ENCODE data around the gene GPR55. TPM values are rescaled to one million over a fixed set of nuclear protein-coding genes. Genes with fewer than 3 reads are reported as not detected.

GPR55 gene
- total RNA-seq, 1 donor from 2014 or later = not detected

- Histone ChIP-seq H3K4me3 (ENCODE audit: insufficient read depth, low read depth, low read length) (no peak overlapping the region), H3K79me2 (ENCODE audit: insufficient read depth, low read length) (peaks cover 3% of the 10 kb centered on the region), H3K9ac (ENCODE audit: low read length) (no peak overlapping the region), H3K27me3 (ENCODE audit: insufficient read depth, low read length) (no peaks in the 10 kb centered on the region), H3K9me3 (ENCODE audit: insufficient read depth, low read depth, low read length) (no peaks in the 10 kb centered on the region), H3K27ac (ENCODE audit: low read depth, low read length) (no peak overlapping the region), H3K4me2 (ENCODE audit: low read length) (no peak overlapping the region), H3K36me3 (ENCODE audit: insufficient read depth, low read length) (no peaks in the 10 kb centered on the region), H3K4me1 (ENCODE audit: insufficient read depth, low read length) (peaks cover 5% of the 10 kb centered on the region), H4K20me1 (ENCODE audit: insufficient read depth, low read length) (peaks cover 40% of the 10 kb centered on the region), H2AFZ (ENCODE audit: low read depth, low read length) (no peak overlapping the region)
- no peak for DNase-seq (ENCODE audit: low read depth)
- TF ChIP-seq EZH2 (IDR thresholded peaks at IDR 0.05; ENCODE audit: insufficient read depth, low read length) = no peak
- TF ChIP-seq, protein P1, sequence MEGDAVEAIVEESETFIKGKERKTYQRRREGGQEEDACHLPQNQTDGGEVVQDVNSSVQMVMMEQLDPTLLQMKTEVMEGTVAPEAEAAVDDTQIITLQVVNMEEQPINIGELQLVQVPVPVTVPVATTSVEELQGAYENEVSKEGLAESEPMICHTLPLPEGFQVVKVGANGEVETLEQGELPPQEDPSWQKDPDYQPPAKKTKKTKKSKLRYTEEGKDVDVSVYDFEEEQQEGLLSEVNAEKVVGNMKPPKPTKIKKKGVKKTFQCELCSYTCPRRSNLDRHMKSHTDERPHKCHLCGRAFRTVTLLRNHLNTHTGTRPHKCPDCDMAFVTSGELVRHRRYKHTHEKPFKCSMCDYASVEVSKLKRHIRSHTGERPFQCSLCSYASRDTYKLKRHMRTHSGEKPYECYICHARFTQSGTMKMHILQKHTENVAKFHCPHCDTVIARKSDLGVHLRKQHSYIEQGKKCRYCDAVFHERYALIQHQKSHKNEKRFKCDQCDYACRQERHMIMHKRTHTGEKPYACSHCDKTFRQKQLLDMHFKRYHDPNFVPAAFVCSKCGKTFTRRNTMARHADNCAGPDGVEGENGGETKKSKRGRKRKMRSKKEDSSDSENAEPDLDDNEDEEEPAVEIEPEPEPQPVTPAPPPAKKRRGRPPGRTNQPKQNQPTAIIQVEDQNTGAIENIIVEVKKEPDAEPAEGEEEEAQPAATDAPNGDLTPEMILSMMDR (IDR thresholded peaks at IDR 0.05; ENCODE audit: insufficient read depth, low read depth, low read length) = no peak
- no peak overlapping the region for H3K27ac Mint-ChIP-seq (ENCODE audit: unreplicated experiment)
- H3K9me3 Mint-ChIP-seq (ENCODE audit: unreplicated experiment) = no peaks in the 10 kb centered on the region
- H3K4me3 Mint-ChIP-seq (ENCODE audit: unreplicated experiment) = no peak overlapping the region
- peaks cover 22% of the 10 kb centered on the region for H3K4me1 Mint-ChIP-seq (ENCODE audit: low read depth, unreplicated experiment)
- no peak for FAIRE-seq
- H3K36me3 Mint-ChIP-seq (ENCODE audit: low read depth, unreplicated experiment) = peaks cover 30% of the 10 kb centered on the region
- no peaks in the 10 kb centered on the region for H3K27me3 Mint-ChIP-seq (ENCODE audit: low read depth, unreplicated experiment)
Observed at GRCh38 chr2:230874876-230875275, 50.2 kb downstream of the GPR55 start.

DNA sequence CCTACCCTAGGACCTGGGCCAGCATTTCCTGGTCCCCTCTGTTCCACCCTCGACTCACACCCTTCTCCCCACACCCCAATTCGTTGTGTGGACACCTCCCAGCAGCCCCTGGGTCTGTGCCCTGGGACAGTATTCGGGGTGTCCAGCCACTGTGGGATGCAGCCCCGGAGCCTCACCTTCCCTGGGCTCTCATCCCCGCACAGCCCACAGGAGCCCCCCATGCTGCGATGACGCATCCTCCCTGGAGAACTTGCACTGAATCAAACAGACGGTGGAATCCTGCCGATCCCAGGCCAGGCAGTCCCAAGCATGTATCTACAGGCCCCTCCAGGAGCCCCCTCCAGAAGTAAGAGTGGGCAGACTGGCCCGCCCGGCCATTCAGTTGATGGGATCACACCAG, 50.6 kb downstream of the GPR55 start:
- FAIRE-seq (no peak), DNase-seq (ENCODE audit: low read depth) (no peak)
- Mint-ChIP-seq H3K9me3 (ENCODE audit: unreplicated experiment) (no peaks in the 10 kb centered on the region), H3K4me3 (ENCODE audit: unreplicated experiment) (no peak overlapping the region), H3K36me3 (ENCODE audit: low read depth, unreplicated experiment) (peaks cover 26% of the 10 kb centered on the region), H3K4me1 (ENCODE audit: low read depth, unreplicated experiment) (peaks cover 26% of the 10 kb centered on the region), H3K27me3 (ENCODE audit: low read depth, unreplicated experiment) (no peaks in the 10 kb centered on the region), H3K27ac (ENCODE audit: unreplicated experiment) (no peak overlapping the region)
- Histone ChIP-seq H3K4me1 (ENCODE audit: insufficient read depth, low read length) (peaks cover 5% of the 10 kb centered on the region), H3K36me3 (ENCODE audit: insufficient read depth, low read length) (no peaks in the 10 kb centered on the region), H3K27me3 (ENCODE audit: insufficient read depth, low read length) (no peaks in the 10 kb centered on the region), H3K79me2 (ENCODE audit: insufficient read depth, low read length) (peaks cover 4% of the 10 kb centered on the region), H3K4me3 (ENCODE audit: insufficient read depth, low read depth, low read length) (no peak overlapping the region), H3K9ac (ENCODE audit: low read length) (no peak overlapping the region), H3K27ac (ENCODE audit: low read depth, low read length) (no peak overlapping the region), H2AFZ (ENCODE audit: low read depth, low read length) (no peak overlapping the region), H3K4me2 (ENCODE audit: low read length) (no peak overlapping the region), H4K20me1 (ENCODE audit: insufficient read depth, low read length) (peaks cover 44% of the 10 kb centered on the region), H3K9me3 (ENCODE audit: insufficient read depth, low read depth, low read length) (no peaks in the 10 kb centered on the region)
- no peak for TF ChIP-seq EZH2 (IDR thresholded peaks at IDR 0.05; ENCODE audit: insufficient read depth, low read length)
- TF ChIP-seq, protein P1 (IDR thresholded peaks at IDR 0.05; ENCODE audit: insufficient read depth, low read depth, low read length) = no peak

- peaks cover 50% of the 10 kb centered on the region for H4K20me1 ChIP-seq (ENCODE audit: insufficient read depth, low read length)
- H3K4me3 ChIP-seq (ENCODE audit: insufficient read depth, low read depth, low read length) = no peak overlapping the region
- no peaks in the 10 kb centered on the region for H3K27me3 ChIP-seq (ENCODE audit: insufficient read depth, low read length)
- no peaks in the 10 kb centered on the region for H3K36me3 ChIP-seq (ENCODE audit: insufficient read depth, low read length)
- peaks cover 10% of the 10 kb centered on the region for H3K79me2 ChIP-seq (ENCODE audit: insufficient read depth, low read length)
- H3K9me3 ChIP-seq (ENCODE audit: insufficient read depth, low read depth, low read length) = no peaks in the 10 kb centered on the region
- Mint-ChIP-seq H3K27me3 (ENCODE audit: low read depth, unreplicated experiment) (no peaks in the 10 kb centered on the region), H3K36me3 (ENCODE audit: low read depth, unreplicated experiment) (peaks cover 24% of the 10 kb centered on the region), H3K27ac (ENCODE audit: unreplicated experiment) (no peak overlapping the region), H3K9me3 (ENCODE audit: unreplicated experiment) (no peaks in the 10 kb centered on the region), H3K4me1 (ENCODE audit: low read depth, unreplicated experiment) (peaks cover 32% of the 10 kb centered on the region), H3K4me3 (ENCODE audit: unreplicated experiment) (no peak overlapping the region)
- DNase-seq (ENCODE audit: low read depth) = no peak
- H3K9ac ChIP-seq (ENCODE audit: low read length) = no peak overlapping the region
- TF ChIP-seq, protein P1 (IDR thresholded peaks at IDR 0.05; ENCODE audit: insufficient read depth, low read depth, low read length) = no peak
- no peak for TF ChIP-seq EZH2 (IDR thresholded peaks at IDR 0.05; ENCODE audit: insufficient read depth, low read length)
- no peak for FAIRE-seq
- H3K4me1 ChIP-seq (ENCODE audit: insufficient read depth, low read length) = peaks cover 10% of the 10 kb centered on the region
- no peak overlapping the region for H3K27ac ChIP-seq (ENCODE audit: low read depth, low read length)
- H3K4me2 ChIP-seq (ENCODE audit: low read length) = no peak overlapping the region
- H2AFZ ChIP-seq (ENCODE audit: low read depth, low read length) = no peak overlapping the region
Observed at GRCh38 chr2:230873661-230874401, 51.2 kb downstream of the GPR55 start.

Data from astrocyte (in vitro differentiated cells and primary cell).